ENCODE results near the gene BCL2L1. TPM values are rescaled to one million over a fixed set of nuclear protein-coding genes. Genes with fewer than 3 reads are reported as not detected.

BCL2L1 gene
- total and polyA plus RNA-seq, 2 experiments from 2014 or later: 42.4 to 110 TPM

- no peak for TF ChIP-seq ETS1 (IDR thresholded peaks at IDR 0.05)
- TF ChIP-seq POLR2AphosphoS5 (IDR thresholded peaks at IDR 0.05; ENCODE audit: low read depth): no peak
- TF ChIP-seq NANOG (IDR thresholded peaks at IDR 0.05; ENCODE audit: borderline replicate concordance): no peak
These were observed 5.0 kb downstream of the BCL2L1 start (continued) for GRCh38 chr20:31717478-31718201.

GRCh38 chr20:31716818-31717477 is 5.7 kb downstream of the BCL2L1 start:
- Histone ChIP-seq H3K4me3 (no peak overlapping the region), H3K9me2 (ENCODE audit: insufficient read depth) (no peaks in the 10 kb centered on the region), H3K79me2 (replicated peaks; ENCODE audit: insufficient read depth) (peaks cover 93% of the 10 kb centered on the region), H4K20me1 (replicated peaks; ENCODE audit: insufficient read depth) (0 out of 2 replicates have a peak, but pooled peaks cover 3% of the 10 kb centered on the region), H3K4me1 (ENCODE audit: insufficient read depth) (peaks cover 85% of the 10 kb centered on the region), H3K27me3 (ENCODE audit: insufficient read depth) (no peaks in the 10 kb centered on the region), H3K36me3 (ENCODE audit: insufficient read depth) (peaks cover 12% of the 10 kb centered on the region; the same call in 1 of the 2 replicates), H3F3A (replicated peaks; ENCODE audit: low read depth) (peaks cover 7% of the 10 kb centered on the region; the same call in 1 of the 2 replicates), H3K4me2 (peak overlapping the region; percentile 30), H3K27ac (ENCODE audit: low read depth) (peak overlapping the region; percentile 45), H2AFZ (no peak overlapping the region)
- Mint-ChIP-seq H3K36me3 (ENCODE audit: low read depth) (peaks cover 73% of the 10 kb centered on the region), H3K4me1 (peaks cover 79% of the 10 kb centered on the region), H3K4me3 (no peak overlapping the region), H3K27ac (peak overlapping the region; percentile 24), H3K27me3 (ENCODE audit: insufficient read depth, low read depth, poor library complexity) (peaks cover 5% of the 10 kb centered on the region), H3K9me3 (no peaks in the 10 kb centered on the region)
- no peak for ATAC-seq
- DNase-seq (ENCODE audit: low spot score): no peak
- TF ChIP-seq ZNF331 (CRISPR knock-in tag; IDR thresholded peaks at IDR 0.05; ENCODE audit: low read depth): no peak
- TF ChIP-seq POLR2AphosphoS5 (IDR thresholded peaks at IDR 0.05; ENCODE audit: low read depth): no peak
- TF ChIP-seq STAT1 (IDR thresholded peaks at IDR 0.05; ENCODE audit: unreplicated experiment): no peak
- TF ChIP-seq, protein P1, sequence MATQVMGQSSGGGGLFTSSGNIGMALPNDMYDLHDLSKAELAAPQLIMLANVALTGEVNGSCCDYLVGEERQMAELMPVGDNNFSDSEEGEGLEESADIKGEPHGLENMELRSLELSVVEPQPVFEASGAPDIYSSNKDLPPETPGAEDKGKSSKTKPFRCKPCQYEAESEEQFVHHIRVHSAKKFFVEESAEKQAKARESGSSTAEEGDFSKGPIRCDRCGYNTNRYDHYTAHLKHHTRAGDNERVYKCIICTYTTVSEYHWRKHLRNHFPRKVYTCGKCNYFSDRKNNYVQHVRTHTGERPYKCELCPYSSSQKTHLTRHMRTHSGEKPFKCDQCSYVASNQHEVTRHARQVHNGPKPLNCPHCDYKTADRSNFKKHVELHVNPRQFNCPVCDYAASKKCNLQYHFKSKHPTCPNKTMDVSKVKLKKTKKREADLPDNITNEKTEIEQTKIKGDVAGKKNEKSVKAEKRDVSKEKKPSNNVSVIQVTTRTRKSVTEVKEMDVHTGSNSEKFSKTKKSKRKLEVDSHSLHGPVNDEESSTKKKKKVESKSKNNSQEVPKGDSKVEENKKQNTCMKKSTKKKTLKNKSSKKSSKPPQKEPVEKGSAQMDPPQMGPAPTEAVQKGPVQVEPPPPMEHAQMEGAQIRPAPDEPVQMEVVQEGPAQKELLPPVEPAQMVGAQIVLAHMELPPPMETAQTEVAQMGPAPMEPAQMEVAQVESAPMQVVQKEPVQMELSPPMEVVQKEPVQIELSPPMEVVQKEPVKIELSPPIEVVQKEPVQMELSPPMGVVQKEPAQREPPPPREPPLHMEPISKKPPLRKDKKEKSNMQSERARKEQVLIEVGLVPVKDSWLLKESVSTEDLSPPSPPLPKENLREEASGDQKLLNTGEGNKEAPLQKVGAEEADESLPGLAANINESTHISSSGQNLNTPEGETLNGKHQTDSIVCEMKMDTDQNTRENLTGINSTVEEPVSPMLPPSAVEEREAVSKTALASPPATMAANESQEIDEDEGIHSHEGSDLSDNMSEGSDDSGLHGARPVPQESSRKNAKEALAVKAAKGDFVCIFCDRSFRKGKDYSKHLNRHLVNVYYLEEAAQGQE (IDR thresholded peaks at IDR 0.05; ENCODE audit: unreplicated experiment): no peak
- no peak for TF ChIP-seq JUNB (IDR thresholded peaks at IDR 0.05; ENCODE audit: unreplicated experiment)
- no peak for TF ChIP-seq EZH2phosphoT487 (IDR thresholded peaks at IDR 0.05; ENCODE audit: unreplicated experiment)
- no peak for TF ChIP-seq ZNF114 (CRISPR knock-in tag; IDR thresholded peaks at IDR 0.05)
- TF ChIP-seq, protein P2, sequence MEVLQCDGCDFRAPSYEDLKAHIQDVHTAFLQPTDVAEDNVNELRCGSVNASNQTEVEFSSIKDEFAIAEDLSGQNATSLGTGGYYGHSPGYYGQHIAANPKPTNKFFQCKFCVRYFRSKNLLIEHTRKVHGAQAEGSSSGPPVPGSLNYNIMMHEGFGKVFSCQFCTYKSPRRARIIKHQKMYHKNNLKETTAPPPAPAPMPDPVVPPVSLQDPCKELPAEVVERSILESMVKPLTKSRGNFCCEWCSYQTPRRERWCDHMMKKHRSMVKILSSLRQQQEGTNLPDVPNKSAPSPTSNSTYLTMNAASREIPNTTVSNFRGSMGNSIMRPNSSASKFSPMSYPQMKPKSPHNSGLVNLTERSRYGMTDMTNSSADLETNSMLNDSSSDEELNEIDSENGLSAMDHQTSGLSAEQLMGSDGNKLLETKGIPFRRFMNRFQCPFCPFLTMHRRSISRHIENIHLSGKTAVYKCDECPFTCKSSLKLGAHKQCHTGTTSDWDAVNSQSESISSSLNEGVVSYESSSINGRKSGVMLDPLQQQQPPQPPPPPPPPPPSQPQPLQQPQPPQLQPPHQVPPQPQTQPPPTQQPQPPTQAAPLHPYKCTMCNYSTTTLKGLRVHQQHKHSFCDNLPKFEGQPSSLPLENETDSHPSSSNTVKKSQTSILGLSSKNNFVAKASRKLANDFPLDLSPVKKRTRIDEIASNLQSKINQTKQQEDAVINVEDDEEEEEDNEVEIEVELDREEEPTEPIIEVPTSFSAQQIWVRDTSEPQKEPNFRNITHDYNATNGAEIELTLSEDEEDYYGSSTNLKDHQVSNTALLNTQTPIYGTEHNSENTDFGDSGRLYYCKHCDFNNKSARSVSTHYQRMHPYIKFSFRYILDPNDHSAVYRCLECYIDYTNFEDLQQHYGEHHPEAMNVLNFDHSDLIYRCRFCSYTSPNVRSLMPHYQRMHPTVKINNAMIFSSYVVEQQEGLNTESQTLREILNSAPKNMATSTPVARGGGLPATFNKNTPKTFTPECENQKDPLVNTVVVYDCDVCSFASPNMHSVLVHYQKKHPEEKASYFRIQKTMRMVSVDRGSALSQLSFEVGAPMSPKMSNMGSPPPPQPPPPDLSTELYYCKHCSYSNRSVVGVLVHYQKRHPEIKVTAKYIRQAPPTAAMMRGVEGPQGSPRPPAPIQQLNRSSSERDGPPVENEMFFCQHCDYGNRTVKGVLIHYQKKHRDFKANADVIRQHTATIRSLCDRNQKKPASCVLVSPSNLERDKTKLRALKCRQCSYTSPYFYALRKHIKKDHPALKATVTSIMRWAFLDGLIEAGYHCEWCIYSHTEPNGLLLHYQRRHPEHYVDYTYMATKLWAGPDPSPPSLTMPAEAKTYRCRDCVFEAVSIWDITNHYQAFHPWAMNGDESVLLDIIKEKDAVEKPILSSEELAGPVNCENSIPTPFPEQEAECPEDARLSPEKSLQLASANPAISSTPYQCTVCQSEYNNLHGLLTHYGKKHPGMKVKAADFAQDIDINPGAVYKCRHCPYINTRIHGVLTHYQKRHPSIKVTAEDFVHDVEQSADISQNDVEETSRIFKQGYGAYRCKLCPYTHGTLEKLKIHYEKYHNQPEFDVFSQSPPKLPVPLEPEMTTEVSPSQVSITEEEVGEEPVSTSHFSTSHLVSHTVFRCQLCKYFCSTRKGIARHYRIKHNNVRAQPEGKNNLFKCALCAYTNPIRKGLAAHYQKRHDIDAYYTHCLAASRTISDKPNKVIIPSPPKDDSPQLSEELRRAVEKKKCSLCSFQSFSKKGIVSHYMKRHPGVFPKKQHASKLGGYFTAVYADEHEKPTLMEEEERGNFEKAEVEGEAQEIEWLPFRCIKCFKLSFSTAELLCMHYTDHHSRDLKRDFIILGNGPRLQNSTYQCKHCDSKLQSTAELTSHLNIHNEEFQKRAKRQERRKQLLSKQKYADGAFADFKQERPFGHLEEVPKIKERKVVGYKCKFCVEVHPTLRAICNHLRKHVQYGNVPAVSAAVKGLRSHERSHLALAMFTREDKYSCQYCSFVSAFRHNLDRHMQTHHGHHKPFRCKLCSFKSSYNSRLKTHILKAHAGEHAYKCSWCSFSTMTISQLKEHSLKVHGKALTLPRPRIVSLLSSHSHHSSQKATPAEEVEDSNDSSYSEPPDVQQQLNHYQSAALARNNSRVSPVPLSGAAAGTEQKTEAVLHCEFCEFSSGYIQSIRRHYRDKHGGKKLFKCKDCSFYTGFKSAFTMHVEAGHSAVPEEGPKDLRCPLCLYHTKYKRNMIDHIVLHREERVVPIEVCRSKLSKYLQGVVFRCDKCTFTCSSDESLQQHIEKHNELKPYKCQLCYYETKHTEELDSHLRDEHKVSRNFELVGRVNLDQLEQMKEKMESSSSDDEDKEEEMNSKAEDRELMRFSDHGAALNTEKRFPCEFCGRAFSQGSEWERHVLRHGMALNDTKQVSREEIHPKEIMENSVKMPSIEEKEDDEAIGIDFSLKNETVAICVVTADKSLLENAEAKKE (CRISPR knock-in tag; IDR thresholded peaks at IDR 0.05): no peak
- TF ChIP-seq EZH2 (IDR thresholded peaks at IDR 0.05; ENCODE audit: low read depth, unreplicated experiment): no peak

Data from GM23338 (cell line).